Measurements from ENCODE around the gene KEL.

Gene KEL

DNA sequence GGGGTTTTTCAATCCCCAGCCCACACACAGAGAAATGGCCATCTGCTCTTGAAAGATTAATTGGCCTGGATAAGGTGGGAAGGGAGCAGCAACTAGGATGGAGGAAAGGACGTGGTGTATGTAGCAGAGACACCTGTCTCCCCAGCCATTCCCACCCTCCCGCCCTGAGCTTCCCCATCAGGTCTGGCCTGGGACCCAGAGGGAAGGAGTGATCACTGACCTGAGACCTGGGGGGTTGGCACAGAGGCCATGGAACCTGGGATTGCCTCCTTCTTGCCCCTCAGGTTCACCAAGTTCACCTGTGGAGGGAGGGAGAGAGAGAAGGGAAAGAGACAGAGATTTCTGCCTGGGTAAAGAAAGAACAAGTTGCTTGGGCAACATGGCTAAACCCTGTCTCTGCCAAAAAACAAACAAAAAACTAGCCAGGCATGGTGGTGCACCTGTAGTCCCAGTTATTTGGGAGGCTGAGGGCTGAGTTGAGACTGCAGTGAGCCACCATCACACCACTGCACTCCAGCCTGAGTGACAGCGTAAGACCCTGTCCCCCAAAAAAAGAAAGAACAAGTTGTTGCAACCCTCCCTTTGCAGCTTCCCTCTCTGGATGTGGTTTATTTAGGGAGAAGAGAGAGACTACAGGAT lies 65.3 kb downstream of the KEL start:
- DNase-seq, result no peak

DNA sequence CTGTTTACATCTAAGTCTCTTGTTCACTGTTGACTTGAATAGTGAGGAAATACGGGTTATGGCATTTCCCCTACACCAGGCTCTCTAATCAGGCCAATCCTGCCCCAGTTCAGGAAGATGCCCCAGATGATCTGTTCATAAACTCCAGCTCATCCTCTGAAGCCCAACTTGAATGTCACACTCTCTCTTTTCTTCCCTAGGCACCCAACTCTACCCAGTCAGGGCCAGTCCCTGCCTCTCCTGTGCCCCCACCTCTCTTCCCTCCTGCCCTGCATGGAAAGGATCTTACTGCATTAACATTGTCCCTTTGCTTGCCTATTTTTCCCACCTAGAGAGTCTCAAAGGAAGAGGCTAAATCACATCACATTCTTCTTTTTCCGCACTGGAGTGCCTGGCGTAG lies 66.0 kb downstream of the KEL start:
- DNase-seq, result no peak

DNA sequence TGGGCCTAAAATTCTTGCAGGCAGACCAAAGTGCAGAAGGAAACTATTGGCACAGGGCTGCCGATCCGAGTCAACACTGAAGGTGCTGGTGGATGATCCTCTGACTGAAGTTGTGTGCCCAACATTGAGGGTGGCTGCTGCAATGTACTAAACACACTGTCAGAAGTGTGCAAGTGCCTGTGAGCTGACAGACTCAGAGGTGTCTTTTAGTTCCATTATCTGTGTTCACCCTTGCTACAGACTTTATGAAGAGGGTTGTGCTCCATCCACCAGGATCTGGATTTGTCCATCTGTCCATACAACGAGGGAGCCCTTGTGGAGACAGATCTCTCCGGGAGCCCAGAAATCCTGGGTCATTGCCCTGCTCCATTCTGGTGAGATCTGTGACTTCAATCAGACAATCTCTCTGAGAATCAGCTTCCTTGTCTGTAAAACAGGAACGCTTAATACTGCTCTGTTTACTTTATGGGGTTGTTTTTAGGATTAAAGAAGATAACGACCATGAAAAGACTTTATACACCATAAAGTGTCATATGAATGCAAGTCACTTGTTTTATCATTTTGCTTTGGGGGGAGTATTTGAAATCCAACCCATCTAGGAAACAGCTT lies 67.1 kb downstream of the KEL start:
- no peak for DNase-seq

DNA sequence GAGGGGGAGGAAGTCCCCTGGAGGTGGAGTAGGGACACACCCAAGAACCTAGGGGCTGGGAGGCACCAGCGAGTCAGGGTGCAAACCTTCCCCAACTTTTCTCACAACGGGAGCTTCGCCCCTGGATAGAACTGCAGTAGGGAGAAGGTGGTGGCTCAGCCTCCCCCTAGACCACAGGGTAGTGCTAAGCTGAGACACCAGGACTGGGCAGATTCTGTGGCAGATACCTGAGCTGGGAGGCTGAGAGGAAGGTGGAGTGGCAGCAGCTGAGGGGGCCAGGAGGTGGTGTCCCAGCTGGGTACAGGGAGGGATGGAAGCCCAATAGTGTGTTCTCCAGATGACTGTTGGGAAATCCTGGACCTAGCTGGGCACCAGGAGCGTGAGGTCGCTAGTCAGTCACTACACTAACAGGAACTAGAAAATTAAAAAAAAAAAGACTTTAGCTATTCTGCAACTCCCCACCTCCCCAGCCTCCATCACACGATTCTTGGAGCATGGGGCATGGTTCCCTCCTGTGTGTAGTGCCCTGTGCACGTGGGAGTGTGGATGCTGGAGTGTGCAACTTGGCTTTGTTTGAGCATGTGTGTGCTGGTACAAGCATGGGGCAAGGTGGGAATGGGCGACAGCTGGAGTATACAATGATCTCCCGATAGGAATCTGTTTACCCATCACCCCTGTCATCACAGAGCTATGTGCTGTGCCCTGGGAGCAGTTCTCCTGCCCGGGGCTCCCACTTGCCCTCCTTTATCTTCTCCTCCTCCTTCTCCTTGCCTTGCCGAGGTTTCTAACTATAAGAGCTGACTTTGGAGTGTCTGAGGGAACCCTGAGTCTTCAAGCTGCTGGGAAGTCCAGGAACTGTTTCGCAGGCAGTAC lies 67.8 kb downstream of the KEL start:
- DNase-seq, result no peak

DNA sequence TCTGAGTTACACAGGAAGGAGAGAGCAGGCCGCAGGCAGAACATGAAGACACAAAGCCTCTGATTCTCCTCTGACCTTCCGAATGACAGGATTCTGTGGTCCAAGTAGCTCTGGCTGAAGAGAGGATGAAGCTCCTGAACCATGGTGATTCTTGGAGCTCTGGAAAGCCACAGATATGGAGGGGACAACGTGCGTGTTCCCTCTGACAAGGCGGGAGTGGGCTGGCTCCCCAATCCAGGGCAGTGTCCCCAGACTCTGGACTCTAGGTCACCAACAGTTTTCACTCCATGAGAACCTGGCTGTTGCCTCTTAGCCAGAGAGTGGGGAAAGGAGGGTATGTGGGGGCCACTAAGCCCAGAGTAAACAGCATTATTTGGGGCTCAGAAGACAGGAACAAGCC lies 69.2 kb downstream of the KEL start:
- DNase-seq, result no peak

DNA sequence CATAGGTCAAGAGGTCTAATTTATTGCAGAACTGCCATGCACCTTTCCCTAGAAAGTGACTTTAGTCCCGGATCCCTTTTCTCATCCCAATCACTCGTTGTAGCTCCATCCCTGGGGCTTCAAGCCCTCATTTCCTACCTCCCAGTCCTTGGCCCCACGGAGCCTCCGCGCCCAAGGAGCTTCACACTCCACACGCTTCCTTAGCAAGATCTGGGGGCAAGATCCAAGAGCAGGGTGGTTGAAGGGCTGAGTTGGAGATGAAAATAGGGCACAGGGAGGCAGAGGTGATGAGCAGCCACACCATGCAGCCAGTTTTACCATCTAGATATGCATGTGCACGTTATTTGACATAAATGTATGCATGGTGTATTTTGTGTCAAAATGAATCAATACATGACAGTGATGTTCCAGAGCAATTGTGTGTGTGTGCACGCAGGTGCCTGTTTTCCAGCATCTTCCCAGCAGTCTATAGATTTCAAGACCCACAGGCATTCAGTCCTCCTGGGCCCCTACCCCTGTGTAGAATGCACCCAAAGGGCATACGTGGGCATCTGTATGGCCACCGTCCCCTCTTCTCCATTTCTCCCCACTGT lies 70.6 kb downstream of the KEL start:
- no peak for DNase-seq

All from C1 segment of cervical spinal cord (tissue), 14 donors.